Parathyroid adenoma (tissue), 2 donors: Measurements from ENCODE around the gene CHST10.

Experiments used
- H2AFZ ChIP-seq: fragments of 300-600 bp; sonication (generic); one replicate; pipeline ENCODE4 v1.7.0; 2017; ENCODE audit warnings: antibody characterized with exemption, mild to moderate bottlenecking
- H3K27ac ChIP-seq: fragments of 300-600 bp; sonication (generic); one replicate; pipeline ENCODE4 v1.7.0; 2017
- H3K27me3 ChIP-seq: fragments of 300-600 bp; sonication (generic); one replicate; pipeline ENCODE4 v1.7.0; 2017; ENCODE audit warnings: low read length; ENCODE audit not compliant: control insufficient read depth, insufficient read depth
- H3K36me3 ChIP-seq: fragments of 300-600 bp; sonication (generic); one replicate; pipeline ENCODE4 v1.7.0; 2017; ENCODE audit warnings: low read length; ENCODE audit not compliant: control insufficient read depth, insufficient read depth
- H3K4me1 ChIP-seq: fragments of 300-600 bp; sonication (generic); one replicate; pipeline ENCODE4 v1.7.0; 2017; ENCODE audit warnings: control low read depth
- H3K4me2 ChIP-seq: fragments of 300-600 bp; sonication (generic); one replicate; pipeline ENCODE4 v1.7.0; 2017; ENCODE audit warnings: low read length
- H3K4me3 ChIP-seq: fragments of 300-600 bp; sonication (generic); one replicate; pipeline ENCODE4 v1.7.0; 2017; ENCODE audit warnings: low read depth, low read length
- H3K79me2 ChIP-seq: fragments of 300-600 bp; sonication (generic); one replicate; pipeline ENCODE4 v1.7.0; 2017; ENCODE audit warnings: control low read depth
- H3K9ac ChIP-seq: fragments of 300-600 bp; sonication (generic); one replicate; pipeline ENCODE4 v1.7.0; 2017; ENCODE audit warnings: mild to moderate bottlenecking
- H3K9me3 ChIP-seq: fragments of 300-600 bp; sonication (generic); one replicate; pipeline ENCODE4 v1.7.0; 2017; ENCODE audit warnings: low read length; ENCODE audit not compliant: control insufficient read depth
- CTCF ChIP-seq: fragments of 300-600 bp; sonication (generic); IDR thresholded peaks from one replicate; pipeline ENCODE4 v1.7.0; 2017; ENCODE audit warnings: antibody characterized with exemption, mild to moderate bottlenecking
- donor health status: primary hyperparathyroidism.

CHST10 gene

DNA sequence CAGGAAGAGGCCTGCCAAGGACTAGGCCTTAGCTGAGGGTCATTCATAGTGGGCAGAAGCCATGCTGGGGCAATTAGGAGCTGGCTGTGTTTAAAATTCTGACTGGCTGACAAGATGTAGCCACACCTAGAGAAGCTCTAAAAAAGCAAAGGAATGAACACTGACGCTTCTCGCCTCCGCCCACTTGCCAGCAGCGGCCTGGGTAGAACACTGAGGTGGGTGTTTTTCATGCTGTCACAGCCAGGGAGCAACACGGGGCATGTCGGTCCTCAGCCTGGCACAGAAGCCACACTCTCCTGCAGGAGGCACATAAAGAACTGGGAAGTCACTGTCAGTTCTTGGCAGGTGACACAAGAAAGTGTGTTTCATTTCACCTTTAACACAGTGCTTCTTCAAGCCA, 10.4 kb downstream of the CHST10 start:
- Histone ChIP-seq H3K9ac (no peak overlapping the region), H3K4me3 (no peak overlapping the region), H3K27ac (no peak overlapping the region), H3K36me3 (no peaks in the 10 kb centered on the region), H3K9me3 (no peaks in the 10 kb centered on the region), H3K27me3 (no peaks in the 10 kb centered on the region), H3K4me1 (no peaks in the 10 kb centered on the region), H3K79me2 (no peaks in the 10 kb centered on the region), H3K4me2 (no peak overlapping the region), H2AFZ (no peak overlapping the region)
- no peak for TF ChIP-seq CTCF

GRCh38 chr2:100406120-100406508, 11.4 kb downstream of the CHST10 start:
- no peak overlapping the region for H2AFZ ChIP-seq
- no peaks in the 10 kb centered on the region for H3K79me2 ChIP-seq
- no peaks in the 10 kb centered on the region for H3K36me3 ChIP-seq
- no peak overlapping the region for H3K27ac ChIP-seq
- no peak overlapping the region for H3K4me3 ChIP-seq
- no peaks in the 10 kb centered on the region for H3K4me1 ChIP-seq
- H3K4me2 ChIP-seq = no peak overlapping the region
- H3K9ac ChIP-seq = no peak overlapping the region
- no peaks in the 10 kb centered on the region for H3K27me3 ChIP-seq
- no peak for TF ChIP-seq CTCF
- H3K9me3 ChIP-seq = no peaks in the 10 kb centered on the region

DNA sequence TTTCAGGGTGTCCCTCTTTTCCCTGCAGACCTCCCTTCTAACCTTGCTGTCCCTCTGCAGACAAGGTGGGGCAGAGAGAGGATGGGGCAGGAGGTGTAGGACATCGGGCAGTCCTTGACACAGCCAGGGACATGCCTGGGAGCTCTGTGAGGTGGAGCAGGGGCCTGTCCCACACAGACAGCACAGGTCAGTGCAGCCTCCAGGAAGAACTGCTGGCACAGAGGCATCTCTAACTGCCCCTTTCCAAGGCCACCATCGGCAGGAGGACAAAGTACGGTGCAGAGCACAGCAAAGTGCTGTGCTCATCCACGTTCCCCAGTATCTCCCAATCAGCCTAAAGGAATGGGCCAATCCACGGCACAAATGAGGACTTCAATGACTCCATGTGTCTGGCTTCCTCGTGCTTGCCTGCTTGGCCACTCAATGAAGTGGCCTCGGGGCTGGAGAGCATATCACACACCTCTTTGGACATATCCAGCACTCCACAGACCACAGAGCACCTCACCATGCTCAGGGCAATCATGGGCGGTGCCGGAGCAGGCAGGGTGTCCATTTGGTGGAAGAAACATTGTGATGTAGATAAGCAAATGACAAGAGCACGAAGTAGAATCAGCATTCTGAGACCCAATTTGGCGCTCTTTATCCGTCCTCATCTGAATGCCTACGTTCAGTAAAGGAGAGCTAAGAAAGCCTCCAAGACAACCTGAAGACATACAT, 11.9 kb downstream of the CHST10 start:
- H3K4me1 ChIP-seq = no peaks in the 10 kb centered on the region
- H3K27ac ChIP-seq = no peak overlapping the region
- H3K4me3 ChIP-seq = no peak overlapping the region
- TF ChIP-seq CTCF = no peak
- H2AFZ ChIP-seq = no peak overlapping the region
- H3K36me3 ChIP-seq = no peaks in the 10 kb centered on the region
- no peak overlapping the region for H3K9ac ChIP-seq
- H3K4me2 ChIP-seq = no peak overlapping the region
- no peaks in the 10 kb centered on the region for H3K79me2 ChIP-seq
- no peaks in the 10 kb centered on the region for H3K27me3 ChIP-seq
- no peaks in the 10 kb centered on the region for H3K9me3 ChIP-seq

DNA sequence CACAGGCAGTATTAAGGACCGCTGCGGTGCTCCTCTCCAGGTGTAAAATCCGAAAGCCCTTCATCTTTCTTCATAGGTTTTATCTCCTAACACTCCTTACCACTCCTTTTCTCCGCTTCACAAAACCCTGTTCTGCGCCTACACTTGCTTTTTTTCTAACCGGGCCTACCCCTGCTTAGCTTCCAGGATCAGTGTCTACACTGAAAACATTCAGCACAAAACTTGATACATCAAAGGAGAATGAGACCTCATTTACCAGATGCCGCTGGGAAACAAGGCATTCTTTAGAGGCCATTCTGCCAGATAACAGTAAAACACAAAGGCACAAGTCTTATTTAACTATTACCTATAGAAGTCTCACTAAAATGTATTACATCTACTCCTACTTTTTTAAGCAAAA, 13.1 kb downstream of the CHST10 start:
- Histone ChIP-seq H3K9me3 (no peaks in the 10 kb centered on the region), H3K27ac (no peak overlapping the region), H3K27me3 (no peaks in the 10 kb centered on the region), H3K4me1 (no peaks in the 10 kb centered on the region), H3K4me2 (no peak overlapping the region), H3K9ac (no peak overlapping the region), H3K36me3 (no peaks in the 10 kb centered on the region), H3K79me2 (no peaks in the 10 kb centered on the region), H3K4me3 (no peak overlapping the region), H2AFZ (no peak overlapping the region)
- no peak for TF ChIP-seq CTCF

GRCh38 chr2:100403722-100404121, 13.7 kb downstream of the CHST10 start:
- Histone ChIP-seq H3K79me2 (no peaks in the 10 kb centered on the region), H3K4me1 (no peaks in the 10 kb centered on the region), H3K36me3 (no peaks in the 10 kb centered on the region), H3K27me3 (no peaks in the 10 kb centered on the region), H2AFZ (no peak overlapping the region), H3K9me3 (no peaks in the 10 kb centered on the region), H3K9ac (no peak overlapping the region), H3K27ac (no peak overlapping the region), H3K4me2 (no peak overlapping the region), H3K4me3 (no peak overlapping the region)
- no peak for TF ChIP-seq CTCF
